HEK293T (cell line): ENCODE measurements around the gene TDP1.

ENCODE experiments used
- ARNT ChIP-seq: fragments of 450-650 bp; IDR thresholded peaks from 2 replicates; pipeline ENCODE4 v1.6.1; 2017; ENCODE audit warnings: mild to moderate bottlenecking
- CTBP1 ChIP-seq: fragments of 450-650 bp; IDR thresholded peaks from 2 replicates; pipeline ENCODE4 v1.6.1; 2016; ENCODE audit warnings: borderline replicate concordance
- ELF4 ChIP-seq: fragments of 450-650 bp; IDR thresholded peaks from 2 replicates; pipeline ENCODE4 v1.6.1; 2017; ENCODE audit warnings: antibody characterized with exemption
- FOXA1 ChIP-seq: fragments of 450-650 bp; IDR thresholded peaks from 2 replicates; pipeline ENCODE4 v1.6.1; 2016; ENCODE audit warnings: mild to moderate bottlenecking
- FOXK2 ChIP-seq: fragments of 450-650 bp; IDR thresholded peaks from 2 replicates; pipeline ENCODE4 v1.6.1; 2016; ENCODE audit warnings: mild to moderate bottlenecking
- FOXM1 ChIP-seq: fragments of 450-650 bp; IDR thresholded peaks from 2 replicates; pipeline ENCODE4 v1.6.1; 2017; ENCODE audit warnings: mild to moderate bottlenecking, borderline replicate concordance
- L3MBTL2 ChIP-seq: fragments of 450-650 bp; conservative IDR thresholded peaks from 2 replicates; pipeline ENCODE4 v1.6.1; 2016; ENCODE audit warnings: mild to moderate bottlenecking
- LEF1 ChIP-seq: fragments of 450-650 bp; IDR thresholded peaks from 2 replicates; pipeline ENCODE4 v1.6.1; 2017; ENCODE audit warnings: mild to moderate bottlenecking, borderline replicate concordance
- NFRKB ChIP-seq: fragments of 450-650 bp; IDR thresholded peaks from 2 replicates; pipeline ENCODE4 v1.6.1; 2016; ENCODE audit warnings: mild to moderate bottlenecking, moderate library complexity
- SP1 ChIP-seq: fragments of 450-650 bp; IDR thresholded peaks from 2 replicates; pipeline ENCODE4 v1.6.1; 2017
- SUZ12 ChIP-seq: fragments of 450-650 bp; IDR thresholded peaks from 2 replicates; pipeline ENCODE4 v1.6.1; 2016; ENCODE audit warnings: mild to moderate bottlenecking
- TARDBP ChIP-seq: fragments of 450-650 bp; IDR thresholded peaks from 2 replicates; pipeline ENCODE4 v1.6.1; 2016
- ZNF384 ChIP-seq: fragments of 450-650 bp; IDR thresholded peaks from 2 replicates; pipeline ENCODE4 v1.6.1; 2016
- TF ChIP-seq, protein P1 (sequence below): fragments of 450-650 bp; IDR thresholded peaks from 2 replicates; pipeline ENCODE4 v1.6.1; 2016

GRCh38 chr14:90093942-90094595 is 138.3 kb downstream of the TDP1 start:
- no peak for TF ChIP-seq FOXK2
- no peak for TF ChIP-seq TARDBP
- TF ChIP-seq L3MBTL2: no peak
- no peak for TF ChIP-seq FOXM1
- TF ChIP-seq FOXA1: no peak
- TF ChIP-seq ARNT: no peak
- TF ChIP-seq ZNF384: no peak
- TF ChIP-seq, protein P1, sequence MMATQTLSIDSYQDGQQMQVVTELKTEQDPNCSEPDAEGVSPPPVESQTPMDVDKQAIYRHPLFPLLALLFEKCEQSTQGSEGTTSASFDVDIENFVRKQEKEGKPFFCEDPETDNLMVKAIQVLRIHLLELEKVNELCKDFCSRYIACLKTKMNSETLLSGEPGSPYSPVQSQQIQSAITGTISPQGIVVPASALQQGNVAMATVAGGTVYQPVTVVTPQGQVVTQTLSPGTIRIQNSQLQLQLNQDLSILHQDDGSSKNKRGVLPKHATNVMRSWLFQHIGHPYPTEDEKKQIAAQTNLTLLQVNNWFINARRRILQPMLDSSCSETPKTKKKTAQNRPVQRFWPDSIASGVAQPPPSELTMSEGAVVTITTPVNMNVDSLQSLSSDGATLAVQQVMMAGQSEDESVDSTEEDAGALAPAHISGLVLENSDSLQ: no peak
- no peak for TF ChIP-seq LEF1
- TF ChIP-seq CTBP1: no peak
- TF ChIP-seq ELF4: no peak
- TF ChIP-seq NFRKB: no peak
- no peak for TF ChIP-seq SP1
- no peak for TF ChIP-seq SUZ12
